Glutamatergic neuron (in vitro differentiated cells): ENCODE data around the gene ASTN2. TPM values are rescaled to one million over a fixed set of nuclear protein-coding genes. Genes with fewer than 3 reads are reported as not detected.

Source experiments
- DNase-seq: peaks from one replicate; pipeline ENCODE4 v3.0.0; 2022
- H3K27ac Mint-ChIP-seq: one replicate; pipeline ENCODE4 v1.8.0; 2020; ENCODE audit warnings: mild to moderate bottlenecking, mixed read lengths, inconsistent platforms; ENCODE audit not compliant: unreplicated experiment
- H3K27me3 Mint-ChIP-seq: one replicate; pipeline ENCODE4 v1.8.0; 2020; ENCODE audit warnings: mild to moderate bottlenecking, moderate library complexity, mixed read lengths, inconsistent platforms; ENCODE audit not compliant: unreplicated experiment
- H3K36me3 Mint-ChIP-seq: one replicate; pipeline ENCODE4 v1.8.0; 2020; ENCODE audit warnings: mild to moderate bottlenecking, mixed read lengths, inconsistent platforms; ENCODE audit not compliant: unreplicated experiment
- H3K4me1 Mint-ChIP-seq: one replicate; pipeline ENCODE4 v1.8.0; 2020; ENCODE audit warnings: mild to moderate bottlenecking, low read depth, mixed read lengths, inconsistent platforms; ENCODE audit not compliant: unreplicated experiment
- H3K4me3 Mint-ChIP-seq: one replicate; pipeline ENCODE4 v1.8.0; 2020; ENCODE audit warnings: mild to moderate bottlenecking, mixed read lengths, inconsistent platforms; ENCODE audit not compliant: unreplicated experiment
- H3K9me3 Mint-ChIP-seq: one replicate; pipeline ENCODE4 v1.8.0; 2020; ENCODE audit warnings: mild to moderate bottlenecking, moderate library complexity, mixed read lengths, inconsistent platforms; ENCODE audit not compliant: unreplicated experiment
- total RNA-seq: library from RNA; stranded (reverse); fragmentation: NEBNext Ultra II Directional; extraction: Animal tissue kit (Norgen Biotek cat#: 25700); gene quantifications from one replicate; pipeline ENCODE4 v1.2.1, GENCODE V29; 2021; ENCODE audit not compliant: unreplicated experiment
- TF ChIP-seq, protein P1 (sequence below): fragments of 200-600 bp; sonication (generic); IDR thresholded peaks from one replicate; pipeline ENCODE4 v1.5.0; 2021; ENCODE audit not compliant: partially characterized antibody, unreplicated experiment

ASTN2 gene
- total RNA-seq, 1 donor from 2014 or later: 134 TPM

DNA sequence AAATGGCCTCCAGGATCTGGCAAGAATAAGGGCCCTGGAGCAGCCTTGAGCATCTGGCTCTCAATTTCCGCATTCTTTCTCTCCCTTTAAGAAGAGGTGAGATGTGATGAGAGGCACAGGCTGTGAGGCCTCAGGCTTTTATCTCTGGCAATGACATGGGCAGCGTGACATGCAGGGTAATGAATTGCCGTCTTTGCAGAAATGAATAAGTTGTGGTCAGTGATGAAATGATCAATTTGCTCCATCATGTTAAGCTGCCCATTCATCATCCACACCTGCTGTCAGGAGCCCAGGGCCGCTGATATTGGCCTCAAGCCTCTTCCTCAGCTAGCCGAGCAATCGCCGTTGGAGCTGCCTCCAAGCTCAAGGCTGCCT is 462.4 kb downstream of the ASTN2 start:
- no peak overlapping the region for H3K27ac Mint-ChIP-seq
- H3K27me3 Mint-ChIP-seq: peaks cover 3% of the 10 kb centered on the region
- peaks cover 1% of the 10 kb centered on the region for H3K4me1 Mint-ChIP-seq
- TF ChIP-seq, protein P1, sequence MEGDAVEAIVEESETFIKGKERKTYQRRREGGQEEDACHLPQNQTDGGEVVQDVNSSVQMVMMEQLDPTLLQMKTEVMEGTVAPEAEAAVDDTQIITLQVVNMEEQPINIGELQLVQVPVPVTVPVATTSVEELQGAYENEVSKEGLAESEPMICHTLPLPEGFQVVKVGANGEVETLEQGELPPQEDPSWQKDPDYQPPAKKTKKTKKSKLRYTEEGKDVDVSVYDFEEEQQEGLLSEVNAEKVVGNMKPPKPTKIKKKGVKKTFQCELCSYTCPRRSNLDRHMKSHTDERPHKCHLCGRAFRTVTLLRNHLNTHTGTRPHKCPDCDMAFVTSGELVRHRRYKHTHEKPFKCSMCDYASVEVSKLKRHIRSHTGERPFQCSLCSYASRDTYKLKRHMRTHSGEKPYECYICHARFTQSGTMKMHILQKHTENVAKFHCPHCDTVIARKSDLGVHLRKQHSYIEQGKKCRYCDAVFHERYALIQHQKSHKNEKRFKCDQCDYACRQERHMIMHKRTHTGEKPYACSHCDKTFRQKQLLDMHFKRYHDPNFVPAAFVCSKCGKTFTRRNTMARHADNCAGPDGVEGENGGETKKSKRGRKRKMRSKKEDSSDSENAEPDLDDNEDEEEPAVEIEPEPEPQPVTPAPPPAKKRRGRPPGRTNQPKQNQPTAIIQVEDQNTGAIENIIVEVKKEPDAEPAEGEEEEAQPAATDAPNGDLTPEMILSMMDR: no peak
- H3K36me3 Mint-ChIP-seq: no peaks in the 10 kb centered on the region
- peaks cover 1% of the 10 kb centered on the region for H3K9me3 Mint-ChIP-seq
- no peak for DNase-seq
- no peak overlapping the region for H3K4me3 Mint-ChIP-seq

DNA sequence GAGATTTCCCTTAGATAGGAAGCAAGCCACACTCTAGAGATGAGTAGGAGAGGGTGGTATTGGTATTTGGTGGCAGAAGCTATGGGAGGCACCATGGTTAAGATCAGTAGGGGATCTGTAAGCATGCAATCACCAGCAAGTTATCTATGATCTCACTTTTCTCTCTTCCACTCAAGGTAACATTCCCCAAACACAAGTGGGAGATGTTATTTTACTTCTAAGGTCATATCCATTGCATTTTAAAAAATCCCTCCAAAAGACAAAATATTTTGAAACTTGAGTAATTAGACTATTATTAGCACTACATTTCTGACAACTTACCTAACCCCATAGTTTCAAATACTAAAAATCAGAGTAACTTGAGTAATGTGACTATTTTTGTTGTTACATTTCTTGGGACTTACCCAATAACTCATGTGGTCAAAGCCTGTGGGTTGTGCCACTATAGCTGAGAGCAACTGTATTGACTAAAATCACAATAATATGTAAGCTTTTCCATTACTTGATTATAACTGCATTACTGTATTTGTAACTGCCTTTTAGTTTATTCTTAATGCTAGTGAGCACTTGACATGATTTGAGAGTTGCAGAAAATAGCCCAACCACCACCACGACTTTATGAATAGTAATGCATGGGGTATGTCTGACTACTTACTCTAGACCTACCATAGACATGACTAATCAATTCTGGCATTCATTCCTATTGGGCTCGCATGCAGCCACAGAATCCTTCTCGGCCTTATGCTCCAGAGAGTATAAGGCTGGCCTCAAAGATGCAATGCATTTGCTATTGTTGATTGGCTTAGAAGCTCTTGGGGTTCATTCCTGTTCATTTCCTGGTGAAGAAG is 463.0 kb downstream of the ASTN2 start:
- Mint-ChIP-seq H3K27me3 (peaks cover 2% of the 10 kb centered on the region), H3K9me3 (peaks cover 2% of the 10 kb centered on the region), H3K4me3 (no peak overlapping the region), H3K4me1 (no peaks in the 10 kb centered on the region), H3K36me3 (no peaks in the 10 kb centered on the region), H3K27ac (no peak overlapping the region)
- DNase-seq: no peak
- TF ChIP-seq, protein P1: no peak

DNA sequence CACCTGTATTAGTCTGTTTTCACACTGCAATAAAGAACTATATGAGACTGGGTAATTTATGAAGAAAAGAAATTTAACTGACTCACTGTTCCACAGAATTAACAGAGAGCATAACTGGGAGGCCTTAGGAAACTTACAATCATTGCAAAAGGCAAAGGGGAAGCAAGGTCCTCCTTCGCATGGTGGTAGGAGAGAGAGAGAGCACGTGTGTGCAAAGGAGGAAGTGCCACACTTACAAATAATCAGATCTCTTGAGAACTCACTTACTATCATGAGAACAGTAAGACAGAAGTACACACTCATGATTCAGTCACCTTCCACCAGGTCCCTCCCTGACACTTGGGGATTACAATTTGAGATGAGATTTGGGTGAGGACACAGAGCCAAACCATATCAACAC is 469.0 kb downstream of the ASTN2 start:
- peaks cover 10% of the 10 kb centered on the region for H3K4me1 Mint-ChIP-seq
- no peak for DNase-seq
- no peak overlapping the region for H3K4me3 Mint-ChIP-seq
- TF ChIP-seq, protein P1: no peak
- H3K27me3 Mint-ChIP-seq: peaks cover 2% of the 10 kb centered on the region
- H3K9me3 Mint-ChIP-seq: peaks cover 3% of the 10 kb centered on the region
- no peak overlapping the region for H3K27ac Mint-ChIP-seq
- no peaks in the 10 kb centered on the region for H3K36me3 Mint-ChIP-seq

DNA sequence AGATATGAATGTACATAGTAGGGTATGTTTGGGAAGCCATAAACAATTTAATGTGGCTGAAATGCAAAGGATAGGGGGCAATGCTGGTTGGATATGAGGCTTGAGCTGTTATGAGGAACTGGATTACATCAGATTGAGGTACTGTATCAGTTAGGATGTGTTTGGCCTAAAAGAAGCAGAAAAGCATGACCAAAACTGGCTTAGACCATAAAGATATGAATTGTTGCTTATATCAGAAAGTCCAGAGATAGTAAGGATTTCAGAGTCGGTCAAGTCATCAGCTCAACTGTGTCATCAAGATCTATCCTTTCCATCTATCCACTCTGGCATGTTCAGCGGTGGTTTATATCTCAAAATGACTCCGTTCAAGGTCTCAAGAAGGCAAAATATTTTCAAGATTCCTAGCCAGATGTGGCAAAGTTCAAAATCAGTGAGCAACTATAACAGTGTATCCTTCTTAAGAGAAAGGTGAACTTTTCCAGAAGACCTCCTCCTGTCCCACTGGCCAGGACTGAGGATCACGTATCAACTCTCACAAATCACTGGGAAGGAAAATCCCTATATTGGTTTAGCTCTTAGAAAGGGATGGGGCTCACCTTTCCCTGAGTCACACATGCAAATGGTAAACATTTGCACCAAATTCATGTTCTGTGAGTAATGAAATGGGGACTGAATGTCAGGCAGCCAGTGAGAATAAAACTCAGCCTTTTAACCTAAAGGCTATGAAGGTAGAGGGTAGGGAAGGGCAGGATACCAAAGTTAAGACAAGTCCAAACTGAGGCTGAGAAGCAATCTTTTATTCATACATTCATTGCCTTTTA is 469.9 kb downstream of the ASTN2 start:
- H3K9me3 Mint-ChIP-seq: peaks cover 2% of the 10 kb centered on the region
- H3K36me3 Mint-ChIP-seq: no peaks in the 10 kb centered on the region
- H3K27ac Mint-ChIP-seq: no peak overlapping the region
- H3K4me3 Mint-ChIP-seq: no peak overlapping the region
- no peaks in the 10 kb centered on the region for H3K27me3 Mint-ChIP-seq
- TF ChIP-seq, protein P1: no peak
- no peak for DNase-seq
- H3K4me1 Mint-ChIP-seq: peaks cover 10% of the 10 kb centered on the region

DNA sequence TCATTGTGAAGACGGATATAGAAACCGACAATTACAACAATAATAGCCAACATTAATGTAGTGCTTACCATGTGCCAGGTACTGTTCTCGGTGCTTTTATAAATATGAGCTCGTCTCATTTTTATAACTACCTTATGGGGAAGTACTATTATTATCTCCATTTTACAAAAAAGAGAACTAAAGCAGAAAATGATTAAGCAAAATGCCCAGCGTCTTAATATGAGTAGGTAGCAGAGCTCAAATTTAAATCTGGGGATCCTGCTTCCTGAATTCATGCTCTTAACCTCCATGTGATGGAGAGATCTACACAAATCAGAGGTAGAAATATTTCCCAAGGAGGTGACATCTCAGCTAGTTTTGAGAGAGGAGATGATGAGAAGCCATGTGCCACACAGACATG is 470.9 kb downstream of the ASTN2 start:
- no peaks in the 10 kb centered on the region for H3K27me3 Mint-ChIP-seq
- no peak overlapping the region for H3K27ac Mint-ChIP-seq
- H3K36me3 Mint-ChIP-seq: no peaks in the 10 kb centered on the region
- DNase-seq: no peak
- H3K9me3 Mint-ChIP-seq: peaks cover 2% of the 10 kb centered on the region
- H3K4me1 Mint-ChIP-seq: peaks cover 10% of the 10 kb centered on the region
- H3K4me3 Mint-ChIP-seq: no peak overlapping the region
- TF ChIP-seq, protein P1: no peak
